Esophagus (tissue), 2 donors: Measurements from ENCODE around the gene RPL39L. TPM values are rescaled to one million over a fixed set of nuclear protein-coding genes. Genes with fewer than 3 reads are reported as not detected.

Experiments used
- H3K27ac ChIP-seq, 2 donors: one replicate each; pipeline ENCODE4 v1.5.1; 2013; ENCODE audit warnings: low read depth in 2 of 2, mild to moderate bottlenecking in 2 of 2, inconsistent platforms in 1 of 2, low read length in 1 of 2, moderate library complexity in 1 of 2
- H3K27me3 ChIP-seq, 2 donors: one replicate each; pipeline ENCODE4 v1.6.1; 2013; ENCODE audit warnings: low read length in 2 of 2, control low read depth in 1 of 2, mild to moderate bottlenecking in 1 of 2; ENCODE audit not compliant: insufficient read depth in 2 of 2, control insufficient read depth in 1 of 2
- H3K36me3 ChIP-seq, 2 donors: one replicate each; pipeline ENCODE4 v1.6.1; 2013; ENCODE audit warnings: low read length in 1 of 2; ENCODE audit not compliant: control insufficient read depth in 2 of 2, insufficient read depth in 2 of 2
- H3K4me1 ChIP-seq, 2 donors: one replicate each; pipeline ENCODE4 v1.6.1; 2013; ENCODE audit warnings: low read length in 1 of 2; ENCODE audit not compliant: control insufficient read depth in 2 of 2, insufficient read depth in 2 of 2
- H3K4me3 ChIP-seq, 2 donors: one replicate each; pipeline ENCODE4 v1.5.1; 2013; ENCODE audit warnings: low read length in 2 of 2, mild to moderate bottlenecking in 2 of 2, low read depth in 1 of 2, moderate library complexity in 1 of 2
- H3K9me3 ChIP-seq, 2 donors: one replicate each; pipeline ENCODE4 v1.6.1; 2013; ENCODE audit warnings: mild to moderate bottlenecking in 2 of 2, low read depth in 1 of 2, low read length in 1 of 2, moderate library complexity in 1 of 2; ENCODE audit not compliant: control insufficient read depth in 2 of 2, insufficient read depth in 1 of 2
- WGBS, 2 donors: extraction: QIAGEN DNeasy Blood & Tissue Kit; methylation state at CpG; one replicate each; pipeline ENCODE4 v1.1.7; 2013; 5-methylcytosine and 5-hydroxymethylcytosine counted together
- polyA plus RNA-seq, 2 donors: library from polyadenylated mRNA; stranded (reverse); fragments of 200-250 nt; gene quantifications; one replicate each; pipeline ENCODE4 v1.2.3, GENCODE V29; 2013
- donor health status: healthy with polysubstance abuse.
- donor health status: Bipolar disorder and iron deficiency.

The RPL39L gene
- polyA plus RNA-seq: 10 to 100 TPM in 1 of 2 donors, 1 to 10 TPM in 1; 1.4 to 11.8 TPM

- Histone ChIP-seq H3K9me3 (no peaks in the 10 kb centered on the region), H3K4me1 (peaks cover 0 to 3% of the 10 kb centered on the region in 2 donors), H3K27ac (peak within 1 kb of the TSS; percentile 58 to 82), H3K27me3 (no peaks in the 10 kb centered on the region), H3K36me3 (no peaks in the 10 kb centered on the region), H3K4me3 (peak within 1 kb of the TSS; percentile 46 to 64)
- 3 to 4% methylated on average over 68 to 69 of the region's 69 CpGs for WGBS, 2 donors
Measured at GRCh38 chr3:187139126-187139894, at the start of gene RPL39L. RPL39L (minus strand) TSS chr3:187139496; CDS start chr3:187121300, 18,196 bp downstream.

GRCh38 chr3:187188931-187189330 is 49.6 kb upstream of the RPL39L start:
- Histone ChIP-seq H3K9me3 (no peaks in the 10 kb centered on the region), H3K4me1 (peaks cover 0 to 3% of the 10 kb centered on the region in 2 donors), H3K27me3 (no peaks in the 10 kb centered on the region), H3K4me3 (no peak overlapping the region), H3K27ac (peak overlapping the region in 1 of 2 donors; percentile 27), H3K36me3 (no peaks in the 10 kb centered on the region)
- WGBS, 2 donors: 43 to 48% methylated on average over 2 of the region's 2 CpGs

GRCh38 chr3:187186801-187187421 is 47.6 kb upstream of the RPL39L start:
- H3K36me3 ChIP-seq: no peaks in the 10 kb centered on the region
- H3K27me3 ChIP-seq: no peaks in the 10 kb centered on the region
- peak overlapping the region; percentile 38 to 79 for H3K27ac ChIP-seq
- WGBS, 2 donors: 36 to 45% methylated on average over 5 of the region's 5 CpGs
- H3K4me1 ChIP-seq: peaks cover 0 to 5% of the 10 kb centered on the region in 2 donors
- H3K4me3 ChIP-seq: no peak overlapping the region
- H3K9me3 ChIP-seq: no peaks in the 10 kb centered on the region

GRCh38 chr3:187186375-187186774 is 47.1 kb upstream of the RPL39L start:
- H3K27ac ChIP-seq: peak overlapping the region in 1 of 2 donors; percentile 38
- WGBS, 2 donors: 55 to 67% methylated on average over 2 of the region's 2 CpGs
- H3K27me3 ChIP-seq: no peaks in the 10 kb centered on the region
- peaks cover 0 to 5% of the 10 kb centered on the region in 2 donors for H3K4me1 ChIP-seq
- H3K36me3 ChIP-seq: no peaks in the 10 kb centered on the region
- H3K4me3 ChIP-seq: no peak overlapping the region
- no peaks in the 10 kb centered on the region for H3K9me3 ChIP-seq

GRCh38 chr3:187185759-187186158 is 46.5 kb upstream of the RPL39L start:
- H3K27ac ChIP-seq: peak overlapping the region in 1 of 2 donors; percentile 13
- H3K36me3 ChIP-seq: no peaks in the 10 kb centered on the region
- no peaks in the 10 kb centered on the region for H3K9me3 ChIP-seq
- no peaks in the 10 kb centered on the region for H3K27me3 ChIP-seq
- no peak overlapping the region for H3K4me3 ChIP-seq
- 87 to 91% methylated on average over 4 of the region's 4 CpGs for WGBS, 2 donors
- peaks cover 0 to 5% of the 10 kb centered on the region in 2 donors for H3K4me1 ChIP-seq

GRCh38 chr3:187183903-187184302 is 44.6 kb upstream of the RPL39L start:
- H3K36me3 ChIP-seq: no peaks in the 10 kb centered on the region
- WGBS, 2 donors: 83 to 91% methylated on average over 6 of the region's 6 CpGs

GRCh38 chr3:187183210-187183862 is 44.0 kb upstream of the RPL39L start:
- no peaks in the 10 kb centered on the region for H3K27me3 ChIP-seq
- H3K27ac ChIP-seq: peak overlapping the region in 1 of 2 donors; percentile 23
- H3K36me3 ChIP-seq: no peaks in the 10 kb centered on the region
- H3K9me3 ChIP-seq: no peaks in the 10 kb centered on the region
- peaks cover 0 to 5% of the 10 kb centered on the region in 2 donors for H3K4me1 ChIP-seq
- WGBS, 2 donors: 50 to 61% methylated on average over 7 of the region's 7 CpGs
- H3K4me3 ChIP-seq: no peak overlapping the region

More at GRCh38 chr3:187183903-187184302, 44.6 kb upstream of the RPL39L start:
- Histone ChIP-seq H3K27me3 (no peaks in the 10 kb centered on the region), H3K4me3 (no peak overlapping the region), H3K9me3 (no peaks in the 10 kb centered on the region), H3K4me1 (peaks cover 0 to 5% of the 10 kb centered on the region in 2 donors), H3K27ac (no peak overlapping the region)

- 86 to 88% methylated on average over 7 of the region's 7 CpGs for WGBS, 2 donors
- Histone ChIP-seq H3K27ac (no peak overlapping the region), H3K4me1 (peaks cover 0 to 2% of the 10 kb centered on the region in 2 donors), H3K27me3 (no peaks in the 10 kb centered on the region), H3K36me3 (no peaks in the 10 kb centered on the region), H3K4me3 (no peak overlapping the region), H3K9me3 (no peaks in the 10 kb centered on the region)
Measured at GRCh38 chr3:187181454-187182170, 42.3 kb upstream of the RPL39L start.

- Histone ChIP-seq H3K27me3 (no peaks in the 10 kb centered on the region), H3K4me3 (no peak overlapping the region), H3K4me1 (no peaks in the 10 kb centered on the region), H3K27ac (peak overlapping the region in 1 of 2 donors; percentile 30), H3K9me3 (no peaks in the 10 kb centered on the region), H3K36me3 (no peaks in the 10 kb centered on the region)
- 91% methylated on average over 2 of the region's 2 CpGs for WGBS, 2 donors
Measured at GRCh38 chr3:187172929-187173328, 33.6 kb upstream of the RPL39L start.
